NCI-H1694 (cell line): Measurements from ENCODE around the gene PIGT.

Experiments
- DNase-seq: peaks from one replicate; lab custom pipeline; 2025; lab: John Stamatoyannopoulos, UW

The PIGT gene

GRCh38 chr20:45400346-45401031 lies 15.5 kb upstream of the PIGT start:
- DNase-seq = no peak

- no peak for DNase-seq
Measured at GRCh38 chr20:45402946-45403345, 13.0 kb upstream of the PIGT start.

- no peak for DNase-seq
Measured at GRCh38 chr20:45404438-45404837, 11.5 kb upstream of the PIGT start.

- DNase-seq = no peak
Measured at GRCh38 chr20:45405571-45406259, 10.2 kb upstream of the PIGT start.

- DNase-seq = no peak
Measured at GRCh38 chr20:45406260-45407066, 9.5 kb upstream of the PIGT start.

GRCh38 chr20:45407067-45407745 lies 8.7 kb upstream of the PIGT start:
- DNase-seq = no peak

GRCh38 chr20:45407783-45408645 lies 7.9 kb upstream of the PIGT start, which contains the start of gene DBNDD2:
TSS of gene DBNDD2 (plus strand) at chr20:45408289. CDS start at chr20:45408468, 179 bp downstream.
- DNase-seq = no peak

GRCh38 chr20:45408646-45409213 lies 7.2 kb upstream of the PIGT start:
- DNase-seq = no peak

GRCh38 chr20:45409521-45410272 lies 6.2 kb upstream of the PIGT start:
- no peak for DNase-seq

GRCh38 chr20:45410887-45411286 lies 5.1 kb upstream of the PIGT start:
- no peak for DNase-seq

GRCh38 chr20:45412653-45413052 lies 3.3 kb upstream of the PIGT start:
- no peak for DNase-seq

- no peak for DNase-seq
Measured at GRCh38 chr20:45413479-45413878, 2.5 kb upstream of the PIGT start.

GRCh38 chr20:45416917-45417316 lies 976 bp downstream of the PIGT start:
- no peak for DNase-seq

GRCh38 chr20:45419188-45420091 lies 3.5 kb downstream of the PIGT start:
- DNase-seq = no peak

GRCh38 chr20:45420125-45420524 lies 4.2 kb downstream of the PIGT start:
- DNase-seq = no peak

- DNase-seq = no peak
Measured at GRCh38 chr20:45423700-45424099, 7.8 kb downstream of the PIGT start.

- DNase-seq = no peak
Measured at GRCh38 chr20:45425561-45425960, 9.6 kb downstream of the PIGT start.

GRCh38 chr20:45426320-45427016 lies 10.5 kb downstream of the PIGT start:
- no peak for DNase-seq
